ENCODE measurements around the gene PDXK.

The PDXK gene

GRCh38 chr21:43701936-43702784 is 16.8 kb upstream of the PDXK start:
- TF ChIP-seq CTCF (IDR thresholded peaks at IDR 0.05; ENCODE audit: low read depth, low read length), result no peak

GRCh38 chr21:43702785-43703034 is 16.2 kb upstream of the PDXK start:
- Histone ChIP-seq H3K4me3 (ENCODE audit: low read depth, low read length) (peak overlapping the region; percentile 42), H3K9me3 (ENCODE audit: severe bottlenecking) (no peaks in the 10 kb centered on the region), H3K36me3 (no peaks in the 10 kb centered on the region), H3K27me3 (ENCODE audit: insufficient read depth, low read depth, severe bottlenecking) (no peaks in the 10 kb centered on the region), H3K27ac (no peak overlapping the region)
- no peak for DNase-seq
- no peak for TF ChIP-seq CTCF (IDR thresholded peaks at IDR 0.05; ENCODE audit: low read depth, low read length)

More at GRCh38 chr21:43701936-43702784, 16.8 kb upstream of the PDXK start:
- Histone ChIP-seq H3K9me3 (ENCODE audit: severe bottlenecking) (no peaks in the 10 kb centered on the region), H3K4me3 (ENCODE audit: low read depth, low read length) (peak overlapping the region; percentile 42), H3K36me3 (peaks cover under 1% of the 10 kb centered on the region; the same call in 1 of the 2 replicates), H3K27ac (no peak overlapping the region), H3K27me3 (ENCODE audit: insufficient read depth, low read depth, severe bottlenecking) (no peaks in the 10 kb centered on the region)
- DNase-seq, result no peak

GRCh38 chr21:43703035-43703880 is 15.7 kb upstream of the PDXK start:
- H3K4me3 ChIP-seq (ENCODE audit: low read depth, low read length), result peak overlapping the region; percentile 42
- no peaks in the 10 kb centered on the region for H3K9me3 ChIP-seq (ENCODE audit: severe bottlenecking)
- no peak overlapping the region for H3K27ac ChIP-seq
- no peaks in the 10 kb centered on the region for H3K36me3 ChIP-seq
- peak; percentile 65 for DNase-seq
- H3K27me3 ChIP-seq (ENCODE audit: insufficient read depth, low read depth, severe bottlenecking), result no peaks in the 10 kb centered on the region
- TF ChIP-seq CTCF (IDR thresholded peaks at IDR 0.05; ENCODE audit: low read depth, low read length), result 0 out of 2 replicates have a peak, but pooled peaks have one; percentile 12

- no peak for TF ChIP-seq CTCF (IDR thresholded peaks at IDR 0.05; ENCODE audit: low read depth, low read length)
- H3K9me3 ChIP-seq (ENCODE audit: severe bottlenecking), result peaks cover 2% of the 10 kb centered on the region
- H3K4me3 ChIP-seq (ENCODE audit: low read depth, low read length), result no peak overlapping the region
- DNase-seq, result no peak
- H3K27me3 ChIP-seq (ENCODE audit: insufficient read depth, low read depth, severe bottlenecking), result no peaks in the 10 kb centered on the region
- no peaks in the 10 kb centered on the region for H3K36me3 ChIP-seq
- H3K27ac ChIP-seq, result no peak overlapping the region
Observed at GRCh38 chr21:43707462-43707861, 11.5 kb upstream of the PDXK start.

- no peak overlapping the region for H3K4me3 ChIP-seq (ENCODE audit: low read depth, low read length)
- DNase-seq, result no peak
- TF ChIP-seq CTCF (IDR thresholded peaks at IDR 0.05; ENCODE audit: low read depth, low read length), result no peak
Observed at GRCh38 chr21:43708745-43709381, 10.1 kb upstream of the PDXK start.

More at GRCh38 chr21:43708745-43709381, 10.1 kb upstream of the PDXK start:
- H3K27me3 ChIP-seq (ENCODE audit: insufficient read depth, low read depth, severe bottlenecking), result no peaks in the 10 kb centered on the region
- no peak overlapping the region for H3K27ac ChIP-seq
- peaks cover 5% of the 10 kb centered on the region for H3K9me3 ChIP-seq (ENCODE audit: severe bottlenecking)
- H3K36me3 ChIP-seq, result no peaks in the 10 kb centered on the region
